Measurements from ENCODE around the gene GAL3ST3. TPM values are rescaled to one million over a fixed set of nuclear protein-coding genes. Genes with fewer than 3 reads are reported as not detected.
A peak's percentile ranks its signal among the peaks of the same experiment; 100 is the strongest.

GAL3ST3 gene
- total RNA-seq, 2 experiments from 2014 or later, result 0.51 to 1.0 TPM

GRCh38 chr11:66044757-66045156, 4.2 kb downstream of the GAL3ST3 start:
- Mint-ChIP-seq H3K36me3 (ENCODE audit: low read depth) (no peaks in the 10 kb centered on the region), H3K4me1 (ENCODE audit: low read depth) (peaks cover 20% of the 10 kb centered on the region), H3K27me3 (peaks cover 7% of the 10 kb centered on the region), H3K27ac (peak overlapping the region; percentile 69), H3K9me3 (no peaks in the 10 kb centered on the region), H3K4me3 (no peak overlapping the region)
- ATAC-seq (peak; percentile 60), DNase-seq (peak; percentile 36)
- POLR2A ChIA-PET, result interaction anchor here (1.0 kb wide), 1 partner anchor 33 kb away, joined by 3 read pairs; the partner anchor contains the start of gene CST6
- TF ChIP-seq CTCF (IDR thresholded peaks at IDR 0.05), result no peak
- CTCF ChIA-PET, result interaction anchor here (0.7 to 5.9 kb wide), 47 partner anchors 9 to 349 kb away, joined by 3 to 60 read pairs (median 4); partner anchors contain the start of genes CATSPER1, CCDC85B, CST6 and FIBP
- intact Hi-C loops (cut with micrococcal nuclease), result no loop called here

DNA sequence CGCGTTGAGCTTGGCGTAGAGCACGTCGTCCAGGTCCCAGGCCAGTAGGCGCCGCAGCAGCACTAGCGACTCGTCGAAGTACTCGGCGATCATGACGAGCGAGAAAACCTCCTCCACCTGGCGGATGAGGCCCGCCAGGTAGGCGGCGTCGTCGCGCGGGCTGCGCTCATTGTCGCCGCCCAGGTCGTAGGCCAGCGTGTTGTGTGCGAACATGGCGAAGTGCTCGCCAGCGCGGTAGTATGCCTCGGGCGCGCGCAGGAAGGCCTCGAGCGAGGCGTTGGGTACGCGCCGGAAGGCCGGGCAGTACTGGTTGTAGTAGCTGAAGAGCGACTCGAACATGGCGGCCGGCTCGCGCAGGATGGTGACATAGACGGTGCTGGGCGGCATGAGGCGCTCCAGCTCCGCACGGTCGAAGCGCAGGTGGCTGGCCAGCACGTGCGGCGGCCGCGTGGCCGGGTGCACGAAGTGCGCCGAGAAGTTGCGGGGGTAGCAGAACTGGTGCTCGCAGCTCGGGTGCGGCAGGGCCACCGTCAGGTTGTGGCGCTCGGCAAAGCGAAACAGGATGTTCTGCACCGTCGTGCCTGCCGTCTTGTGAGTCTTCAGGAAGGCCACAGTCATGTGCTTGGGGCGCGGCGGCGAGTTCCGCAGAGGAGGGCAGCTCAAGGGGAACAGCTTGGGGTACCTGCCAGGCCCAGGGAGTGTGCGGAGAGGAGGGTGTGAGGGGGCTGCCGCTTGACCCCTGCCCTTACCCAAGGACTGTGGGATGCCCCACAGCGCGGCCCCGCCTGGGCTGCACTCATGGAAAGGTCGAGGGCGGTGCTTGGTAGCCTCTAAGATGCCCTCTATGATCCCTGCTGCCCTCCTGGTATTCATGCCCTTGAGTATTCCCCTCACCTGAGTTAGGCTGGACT, 5.7 kb downstream of the GAL3ST3 start:
- H3K4me3 Mint-ChIP-seq, result no peak overlapping the region
- no peaks in the 10 kb centered on the region for H3K36me3 Mint-ChIP-seq (ENCODE audit: low read depth)
- POLR2A ChIA-PET, result no interaction called here
- H3K9me3 Mint-ChIP-seq, result no peaks in the 10 kb centered on the region
- DNase-seq (no peak), ATAC-seq (no peak)
- H3K4me1 Mint-ChIP-seq (ENCODE audit: low read depth), result peaks cover 15% of the 10 kb centered on the region
- no peak for TF ChIP-seq CTCF (IDR thresholded peaks at IDR 0.05)
- no peaks in the 10 kb centered on the region for H3K27me3 Mint-ChIP-seq
- CTCF ChIA-PET, result interaction anchor here (1.5 to 5.9 kb wide), 10 partner anchors 12 to 323 kb away, joined by 3 to 60 read pairs (median 10); partner anchors contain the start of genes CST6, PACS1, RNASEH2C and SF3B2
- intact Hi-C loops (cut with micrococcal nuclease), result no loop called here
- no peak overlapping the region for H3K27ac Mint-ChIP-seq

- ChIA-PET CTCF (interaction anchor here (1.4 to 5.9 kb wide), 4 partner anchors 14 to 26 kb away, joined by 4 to 60 read pairs (median 50); partner anchors contain the start of genes PACS1 and SF3B2), POLR2A (no interaction called here)
- no peaks in the 10 kb centered on the region for H3K27me3 Mint-ChIP-seq
- H3K36me3 Mint-ChIP-seq (ENCODE audit: low read depth), result no peaks in the 10 kb centered on the region
- peaks cover 15% of the 10 kb centered on the region for H3K4me1 Mint-ChIP-seq (ENCODE audit: low read depth)
- DNase-seq (no peak), ATAC-seq (no peak)
- TF ChIP-seq CTCF (IDR thresholded peaks at IDR 0.05), result no peak
- no peak overlapping the region for H3K27ac Mint-ChIP-seq
- H3K4me3 Mint-ChIP-seq, result no peak overlapping the region
- intact Hi-C loops (cut with micrococcal nuclease), result no loop called here
- H3K9me3 Mint-ChIP-seq, result no peaks in the 10 kb centered on the region
These were observed 6.5 kb downstream of the GAL3ST3 start for GRCh38 chr11:66042227-66042995.

- intact Hi-C loops (cut with micrococcal nuclease), result no loop called here
- H3K9me3 Mint-ChIP-seq, result no peaks in the 10 kb centered on the region
- CTCF ChIA-PET, result interaction anchor here (0.5 to 2.2 kb wide), 2 partner anchors 17 to 210 kb away, joined by 3 to 7 read pairs; no protein-coding TSS in a partner anchor
- POLR2A ChIA-PET, result no interaction called here
- H3K27me3 Mint-ChIP-seq, result peaks cover 2% of the 10 kb centered on the region
- no peaks in the 10 kb centered on the region for H3K36me3 Mint-ChIP-seq (ENCODE audit: low read depth)
- DNase-seq (no peak), ATAC-seq (no peak)
- no peak overlapping the region for H3K4me3 Mint-ChIP-seq
- no peak overlapping the region for H3K27ac Mint-ChIP-seq
- no peak for TF ChIP-seq CTCF (IDR thresholded peaks at IDR 0.05)
- peaks cover 4% of the 10 kb centered on the region for H3K4me1 Mint-ChIP-seq (ENCODE audit: low read depth)
These were observed 9.2 kb downstream of the GAL3ST3 start for GRCh38 chr11:66039765-66040164.

Measured in activated CD8-positive, alpha-beta T cell treated with anti-CD3 and anti-CD28 coated beads for 36 hours (primary cell).